BJ (cell line): Measurements from ENCODE around the gene LAMA2. TPM values are rescaled to one million over a fixed set of nuclear protein-coding genes. Genes with fewer than 3 reads are reported as not detected.

Source experiments
- CTCF ChIA-PET: fragments of 350-600 bp; formaldehyde crosslinking; extraction: SDS; loops from one replicate; lab custom pipeline; 2021; ENCODE audit warnings: antibody characterized with exemption, inconsistent platforms; lab: Yijun Ruan, JAX
- POLR2A ChIA-PET: fragments of 300-600 bp; sonication (Branson Sonifier 250); formaldehyde crosslinking; extraction: SDS; loops from one replicate; lab custom pipeline; 2021; ENCODE audit warnings: antibody characterized with exemption; lab: Charles Lee
- DNase-seq: peaks from one replicate; pipeline ENCODE4 v3.0.0-alpha.2; 2011; ENCODE audit warnings: low read depth
- H3K27me3 ChIP-seq: 2 replicates; pipeline ENCODE4 v1.6.0; 2011; ENCODE audit warnings: low read length; ENCODE audit not compliant: control insufficient read depth, insufficient read depth
- H3K36me3 ChIP-seq: 2 replicates; pipeline ENCODE4 v1.5.1; 2011; ENCODE audit warnings: low read length; ENCODE audit not compliant: control insufficient read depth, insufficient read depth
- H3K4me3 ChIP-seq: 2 replicates; pipeline ENCODE4 v1.5.1; 2011; ENCODE audit warnings: low read depth, mild to moderate bottlenecking, control low read depth, low read length
- polyA plus RNA-seq: library from polyadenylated mRNA; depleted of rRNA; stranded (reverse); fragments of >200 nt; gene quantifications from 2 replicates; pipeline ENCODE4 v1.2.3, GENCODE V29; 2011
- TF ChIP-seq, protein P1 (sequence below): IDR thresholded peaks from 2 replicates; pipeline ENCODE4 v1.5.1; 2011; ENCODE audit warnings: low read depth, mild to moderate bottlenecking, control low read depth, inconsistent platforms, low read length, moderate library complexity; ENCODE audit not compliant: insufficient read depth

Gene LAMA2
- polyA plus RNA-seq, 1 experiment = 50.0 TPM

DNA sequence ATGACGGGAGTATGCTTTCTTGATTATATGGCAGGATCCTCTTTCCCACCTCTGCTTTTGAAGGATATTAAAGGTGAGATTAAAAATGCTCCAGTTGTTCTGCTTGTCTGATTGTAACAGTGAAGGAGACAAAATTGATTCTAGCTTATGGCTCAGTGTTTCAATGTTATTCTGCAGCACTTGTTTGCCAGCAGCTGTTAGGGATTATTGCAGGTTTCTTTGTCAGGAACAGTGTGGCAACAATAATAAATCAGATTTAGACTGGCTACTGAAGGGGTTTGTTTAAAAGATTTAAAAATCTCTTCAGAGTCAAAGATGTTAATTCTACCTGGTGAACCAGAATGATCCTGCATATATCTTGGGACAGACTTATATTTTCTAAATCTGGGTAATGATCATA is 126.9 kb downstream of the LAMA2 start:
- H3K27me3 ChIP-seq = no peaks in the 10 kb centered on the region
- no peaks in the 10 kb centered on the region for H3K36me3 ChIP-seq
- CTCF ChIA-PET = interaction anchor here (0.9 to 1.3 kb wide), 2 partner anchors 17 to 20 kb away, joined by 3 read pairs; no protein-coding TSS in a partner anchor
- no peak for DNase-seq
- H3K4me3 ChIP-seq = no peak overlapping the region
- TF ChIP-seq, protein P1, sequence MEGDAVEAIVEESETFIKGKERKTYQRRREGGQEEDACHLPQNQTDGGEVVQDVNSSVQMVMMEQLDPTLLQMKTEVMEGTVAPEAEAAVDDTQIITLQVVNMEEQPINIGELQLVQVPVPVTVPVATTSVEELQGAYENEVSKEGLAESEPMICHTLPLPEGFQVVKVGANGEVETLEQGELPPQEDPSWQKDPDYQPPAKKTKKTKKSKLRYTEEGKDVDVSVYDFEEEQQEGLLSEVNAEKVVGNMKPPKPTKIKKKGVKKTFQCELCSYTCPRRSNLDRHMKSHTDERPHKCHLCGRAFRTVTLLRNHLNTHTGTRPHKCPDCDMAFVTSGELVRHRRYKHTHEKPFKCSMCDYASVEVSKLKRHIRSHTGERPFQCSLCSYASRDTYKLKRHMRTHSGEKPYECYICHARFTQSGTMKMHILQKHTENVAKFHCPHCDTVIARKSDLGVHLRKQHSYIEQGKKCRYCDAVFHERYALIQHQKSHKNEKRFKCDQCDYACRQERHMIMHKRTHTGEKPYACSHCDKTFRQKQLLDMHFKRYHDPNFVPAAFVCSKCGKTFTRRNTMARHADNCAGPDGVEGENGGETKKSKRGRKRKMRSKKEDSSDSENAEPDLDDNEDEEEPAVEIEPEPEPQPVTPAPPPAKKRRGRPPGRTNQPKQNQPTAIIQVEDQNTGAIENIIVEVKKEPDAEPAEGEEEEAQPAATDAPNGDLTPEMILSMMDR = no peak
- POLR2A ChIA-PET = no interaction called here

DNA sequence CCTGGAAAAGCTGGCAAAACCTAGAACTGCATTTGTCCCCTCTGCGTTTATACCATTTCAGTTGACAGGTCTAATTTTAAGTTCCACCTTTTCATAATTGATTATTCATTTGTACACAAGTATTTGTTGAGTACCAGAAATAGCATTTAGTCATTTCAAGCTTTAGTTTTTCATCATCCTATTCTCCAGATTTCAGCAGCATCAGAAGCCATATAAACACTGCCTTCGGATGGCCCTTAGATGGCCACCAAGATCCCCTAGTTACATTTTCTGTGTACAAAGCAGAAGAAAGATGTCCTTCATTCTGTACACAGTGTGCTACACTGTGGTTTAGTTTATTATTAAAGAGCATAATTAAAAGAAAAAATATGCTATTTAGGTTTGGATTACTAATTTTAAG is 131.4 kb downstream of the LAMA2 start:
- DNase-seq = no peak
- Histone ChIP-seq H3K36me3 (no peaks in the 10 kb centered on the region), H3K4me3 (no peak overlapping the region), H3K27me3 (no peaks in the 10 kb centered on the region)
- ChIA-PET CTCF (no interaction called here), POLR2A (no interaction called here)
- TF ChIP-seq, protein P1 = no peak

DNA sequence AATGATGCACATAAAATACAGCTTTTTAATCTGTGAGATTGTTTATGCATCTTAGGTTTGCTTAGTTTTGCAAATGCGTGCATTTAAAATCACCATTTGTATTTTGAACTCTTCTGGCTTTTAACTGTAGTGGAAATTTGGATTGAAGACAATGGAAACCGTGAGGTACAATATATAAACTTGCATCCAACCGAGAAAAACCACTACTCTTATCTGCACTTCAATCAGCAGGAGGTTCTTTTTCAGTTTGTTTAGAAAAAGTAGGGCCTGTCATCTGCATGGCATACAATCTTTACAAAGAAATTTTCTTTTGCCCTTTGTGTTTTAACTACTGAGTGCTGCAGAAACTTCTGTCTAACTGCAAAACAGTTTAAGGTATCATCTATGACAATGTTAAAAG is 132.8 kb downstream of the LAMA2 start:
- no peak for DNase-seq
- TF ChIP-seq, protein P1 = no peak
- ChIA-PET POLR2A (no interaction called here), CTCF (no interaction called here)
- H3K4me3 ChIP-seq = no peak overlapping the region
- H3K27me3 ChIP-seq = no peaks in the 10 kb centered on the region
- no peaks in the 10 kb centered on the region for H3K36me3 ChIP-seq

DNA sequence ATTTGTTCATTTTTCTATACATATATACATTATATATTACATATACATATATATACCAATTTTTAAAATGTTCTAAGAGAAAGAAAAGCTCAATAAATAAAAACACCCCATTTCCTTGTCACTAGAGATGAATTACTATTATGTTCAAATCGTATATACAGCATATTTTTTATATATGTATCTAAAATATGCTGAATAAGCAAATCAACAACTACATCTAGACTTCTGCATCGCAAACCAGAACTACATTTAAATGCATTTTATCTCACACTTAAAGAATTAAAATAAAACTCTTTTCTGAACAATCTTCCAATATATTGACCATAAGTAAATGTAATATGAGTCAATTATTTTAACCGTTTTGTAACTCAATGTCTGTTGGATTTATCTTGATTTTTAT is 133.9 kb downstream of the LAMA2 start:
- TF ChIP-seq, protein P1 = no peak
- CTCF ChIA-PET = no interaction called here
- Histone ChIP-seq H3K4me3 (no peak overlapping the region), H3K36me3 (no peaks in the 10 kb centered on the region), H3K27me3 (no peaks in the 10 kb centered on the region)
- POLR2A ChIA-PET = no interaction called here
- DNase-seq = no peak

DNA sequence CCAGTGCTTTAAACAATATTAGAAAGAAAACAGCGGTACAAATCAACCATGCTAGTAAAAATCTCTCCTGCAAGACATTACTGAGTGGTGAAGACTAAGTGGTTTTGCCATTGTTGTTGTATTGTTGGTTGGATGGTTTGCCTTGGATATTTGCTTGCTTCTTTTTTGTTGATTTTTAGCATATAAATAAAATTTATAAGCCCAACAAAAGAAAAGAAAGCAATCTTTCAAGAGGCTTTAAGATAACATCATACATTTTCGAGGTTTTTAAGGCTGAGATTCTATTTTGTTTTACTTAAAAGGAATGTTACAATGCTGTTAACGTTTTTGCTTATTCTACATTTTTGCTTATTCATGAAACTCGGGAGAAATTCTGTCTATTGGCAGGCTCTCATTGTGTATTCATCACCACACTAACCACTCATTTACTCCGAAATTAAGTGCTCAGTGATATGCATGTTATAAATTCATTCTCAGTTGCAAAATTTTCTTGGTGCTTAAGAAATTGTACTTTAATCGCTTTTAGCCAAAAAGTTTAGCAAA is 139.1 kb downstream of the LAMA2 start:
- no peak overlapping the region for H3K4me3 ChIP-seq
- ChIA-PET CTCF (no interaction called here), POLR2A (no interaction called here)
- no peak for DNase-seq
- H3K27me3 ChIP-seq = no peaks in the 10 kb centered on the region
- H3K36me3 ChIP-seq = no peaks in the 10 kb centered on the region
- TF ChIP-seq, protein P1 = no peak
